ENCODE measurements around the gene PPP1R27.

PPP1R27 gene

DNA sequence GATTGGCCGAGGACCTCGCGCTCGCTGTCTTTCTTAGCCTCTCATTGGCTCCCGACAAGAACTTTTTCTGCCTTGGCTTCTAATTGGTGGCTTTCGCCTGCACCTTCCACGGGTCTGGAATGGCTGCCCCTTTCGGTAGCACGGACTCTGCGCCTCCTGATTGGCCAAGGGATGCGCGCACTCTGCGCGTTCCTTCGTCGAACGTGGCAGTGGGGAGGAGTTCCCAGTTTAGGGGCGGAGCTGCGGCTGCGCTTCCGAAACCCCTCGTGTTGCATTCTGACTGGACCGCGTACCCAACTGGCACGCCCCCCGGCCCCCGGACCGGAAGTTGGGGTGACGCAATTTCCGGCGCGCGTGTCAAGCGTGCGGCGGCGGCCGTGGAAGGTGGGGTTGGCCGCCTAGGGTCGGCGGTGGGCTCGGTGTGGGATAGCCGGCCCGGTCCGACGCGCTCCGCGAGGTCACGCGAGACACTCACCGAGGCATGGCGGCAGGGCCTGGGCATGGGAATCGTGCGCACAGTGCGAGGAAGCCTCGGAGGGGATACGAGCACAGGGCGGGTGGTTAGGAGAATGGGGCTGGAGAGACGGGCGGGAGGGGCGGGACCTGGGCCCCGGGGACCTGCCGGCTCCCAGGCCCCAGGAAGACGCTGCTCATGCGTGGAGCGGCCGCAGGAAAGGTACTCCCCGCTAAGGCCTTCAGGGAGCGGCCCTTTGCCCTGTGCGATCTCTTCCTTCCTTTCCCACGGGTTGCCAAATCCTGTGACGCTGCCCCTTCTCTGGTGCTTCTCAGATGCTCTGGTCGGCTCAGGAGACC is 26.1 kb upstream of the PPP1R27 start:
- peak; percentile 99 for DNase-seq (ENCODE audit: low read depth in 2 of 2)

DNA sequence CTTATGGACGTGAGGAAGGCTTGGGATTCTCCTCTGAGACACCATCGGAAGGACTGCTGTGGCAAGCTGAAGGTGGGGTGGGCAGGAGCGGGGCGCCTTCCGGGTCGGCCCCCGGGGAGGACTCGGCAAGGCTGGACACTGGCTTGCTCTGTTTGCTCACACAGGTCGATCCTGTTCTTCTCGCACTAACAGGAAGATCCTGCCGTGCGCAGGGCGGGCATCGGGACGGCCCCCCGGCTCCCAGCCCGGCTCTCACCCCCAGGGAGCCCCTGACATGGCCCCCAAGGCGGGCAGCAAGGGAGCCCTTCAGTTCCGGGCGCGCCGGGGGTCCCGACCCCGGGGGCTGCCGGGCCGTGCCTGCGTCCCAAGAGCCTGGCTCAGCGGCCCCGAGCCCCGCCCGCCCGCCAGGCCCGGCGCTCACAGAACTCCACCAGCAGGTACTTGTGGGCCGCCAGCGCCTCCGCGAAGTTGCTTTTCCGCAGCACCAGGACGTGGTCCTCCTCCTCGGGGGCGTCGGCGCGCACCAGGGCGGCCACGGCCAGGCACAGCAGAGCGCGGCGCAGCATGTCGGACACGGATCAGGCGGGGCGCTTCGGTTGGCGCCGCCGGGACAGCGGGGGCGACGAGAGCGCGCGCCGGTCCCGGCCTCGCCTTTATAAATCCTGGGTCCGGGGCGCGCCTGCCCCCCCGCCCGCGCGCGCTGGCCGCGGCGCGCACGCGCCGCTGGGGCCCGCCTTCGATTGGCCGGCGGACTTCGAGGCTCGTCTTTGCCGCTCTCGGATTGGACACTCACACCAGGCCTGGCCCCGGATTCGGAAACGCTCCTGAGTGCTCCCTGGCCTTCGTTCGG is 25.3 kb upstream of the PPP1R27 start, which contains the start of gene P4HB:
TSS of gene P4HB (minus strand) at position 630 of the 850 bp plus-strand sequence. CDS start at position 566, 64 bp downstream.
- peak in 1 of 2 donors; percentile 98 for DNase-seq (ENCODE audit: low read depth in 2 of 2)

- no peak for DNase-seq (ENCODE audit: low read depth in 2 of 2)
Measured at GRCh38 chr17:81858967-81859905, 24.4 kb upstream of the PPP1R27 start.

GRCh38 chr17:81858170-81858966 is 23.5 kb upstream of the PPP1R27 start:
- no peak for DNase-seq (ENCODE audit: low read depth in 2 of 2)

DNA sequence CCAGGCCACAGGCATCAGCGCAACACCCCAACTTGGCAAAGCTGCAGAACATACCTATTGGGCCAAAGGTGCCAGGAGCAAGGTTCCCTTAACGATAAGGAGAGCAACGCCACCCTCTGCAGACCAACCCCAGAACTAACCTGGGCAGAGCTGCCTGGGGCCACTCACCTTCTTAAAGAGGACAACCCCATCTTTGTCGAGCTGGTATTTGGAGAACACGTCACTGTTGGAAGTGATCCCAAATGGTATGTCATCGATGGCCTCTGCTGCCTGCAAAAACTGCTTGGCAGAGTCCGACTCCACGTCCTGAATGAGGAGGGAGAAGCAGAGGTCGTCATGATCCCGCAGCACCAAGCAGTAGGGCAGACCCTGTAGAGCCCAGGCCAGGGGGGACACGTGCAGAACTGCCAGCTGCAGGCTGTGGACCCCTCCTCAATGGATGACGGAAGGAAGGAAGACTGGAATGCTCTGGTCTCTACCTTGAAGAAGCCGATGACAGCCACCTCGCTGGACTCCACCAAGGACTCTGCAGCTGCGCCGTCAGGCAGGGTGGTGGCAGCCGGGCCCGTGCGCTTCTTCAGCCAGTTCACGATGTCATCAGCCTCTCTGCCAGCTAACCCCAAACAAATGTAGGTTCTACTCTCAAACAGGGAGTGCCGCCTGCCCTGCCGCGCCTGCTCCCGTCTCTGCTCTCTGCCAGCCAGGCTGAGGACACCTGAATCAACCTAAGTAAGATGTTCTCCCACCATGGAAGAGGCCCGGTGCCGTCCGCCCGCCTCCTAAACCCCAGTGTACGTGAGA is 20.3 kb upstream of the PPP1R27 start:
- no peak for DNase-seq (ENCODE audit: low read depth in 2 of 2)

DNA sequence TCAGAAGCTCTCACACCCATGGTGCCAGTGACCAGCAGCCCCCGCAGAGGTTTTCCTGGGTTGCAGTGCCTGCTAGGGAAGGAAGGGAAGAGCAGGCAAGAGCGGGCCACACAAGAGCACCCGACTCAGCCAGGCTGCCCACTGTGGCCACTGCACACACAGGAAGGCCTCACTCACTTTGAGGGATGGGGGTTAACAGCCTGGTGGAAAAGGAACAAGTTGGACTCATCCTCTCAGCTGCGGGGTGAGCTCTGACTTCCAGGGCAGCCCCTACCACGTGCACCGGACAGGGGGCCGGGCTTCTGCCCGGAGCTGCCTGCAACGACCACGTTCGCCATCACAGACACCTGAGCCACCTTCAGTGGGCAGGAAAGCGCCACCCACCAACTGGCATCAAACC is 17.4 kb upstream of the PPP1R27 start:
- DNase-seq (ENCODE audit: low read depth in 2 of 2) = no peak

GRCh38 chr17:81851423-81851822 is 16.6 kb upstream of the PPP1R27 start:
- no peak for DNase-seq (ENCODE audit: low read depth in 2 of 2)

DNA sequence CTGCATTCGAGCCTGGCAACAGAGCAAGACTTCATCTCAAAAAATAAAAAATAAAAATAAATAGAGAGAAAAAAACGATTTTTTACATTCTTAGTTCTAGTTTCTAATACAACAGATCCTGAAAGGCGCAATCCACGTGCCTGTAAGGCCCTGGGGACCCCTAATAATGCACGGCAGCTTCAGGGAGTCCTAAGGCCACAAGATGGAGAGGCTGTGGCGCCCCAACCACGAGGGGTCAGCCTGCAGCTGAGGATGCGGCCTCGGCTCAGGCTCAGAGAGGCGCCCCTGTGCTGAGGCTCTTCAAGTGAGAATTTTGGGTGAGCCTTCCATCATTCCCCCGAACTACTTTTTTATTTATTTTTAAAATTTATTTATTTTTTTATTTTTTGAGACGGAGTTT is 14.6 kb upstream of the PPP1R27 start:
- no peak for DNase-seq (ENCODE audit: low read depth in 2 of 2)

GRCh38 chr17:81846743-81847689 is 12.2 kb upstream of the PPP1R27 start:
- DNase-seq (ENCODE audit: low read depth in 2 of 2) = no peak

DNA sequence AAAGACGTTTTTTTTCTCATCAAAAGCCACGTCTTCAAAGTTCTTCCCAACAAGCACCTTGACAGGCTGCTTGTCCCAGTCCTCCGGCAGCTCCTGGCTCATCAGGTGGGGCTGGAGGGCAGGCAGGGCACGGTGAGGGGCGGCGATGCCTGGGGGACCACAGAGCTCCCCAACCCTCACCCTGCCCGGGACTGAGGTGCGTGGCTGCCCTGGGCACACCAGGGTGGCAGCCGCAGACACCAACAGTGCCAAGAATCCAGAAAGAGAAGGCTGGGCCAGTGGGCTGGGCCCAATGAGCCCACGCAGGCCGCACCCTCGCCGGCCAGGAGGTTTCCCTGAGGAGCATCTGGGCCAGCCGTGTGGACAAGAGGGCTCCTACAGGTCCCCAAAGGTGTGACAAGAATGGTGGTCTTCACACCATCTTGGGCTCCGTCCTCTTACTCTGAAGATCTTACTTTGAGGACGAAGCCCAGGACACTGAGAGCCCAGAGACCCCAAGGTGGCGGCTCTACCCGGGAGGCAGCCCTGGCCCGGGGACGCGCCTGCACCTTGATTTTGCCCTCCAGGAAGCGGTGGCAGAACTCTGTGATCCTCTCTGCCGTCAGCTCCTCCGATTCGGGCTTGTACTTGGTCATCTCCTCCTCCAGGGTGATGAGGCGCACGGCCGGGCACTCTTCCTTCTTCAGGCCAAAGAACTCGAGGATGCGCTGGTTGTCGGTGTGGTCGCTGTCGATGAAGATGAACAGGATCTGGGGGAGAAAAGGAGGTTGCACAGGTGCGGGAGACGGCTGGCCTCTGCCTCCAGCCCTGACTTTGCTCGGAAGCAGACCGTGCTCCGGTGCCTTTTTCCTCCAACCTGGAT is 11.3 kb upstream of the PPP1R27 start:
- DNase-seq (ENCODE audit: low read depth in 2 of 2) = no peak

DNA sequence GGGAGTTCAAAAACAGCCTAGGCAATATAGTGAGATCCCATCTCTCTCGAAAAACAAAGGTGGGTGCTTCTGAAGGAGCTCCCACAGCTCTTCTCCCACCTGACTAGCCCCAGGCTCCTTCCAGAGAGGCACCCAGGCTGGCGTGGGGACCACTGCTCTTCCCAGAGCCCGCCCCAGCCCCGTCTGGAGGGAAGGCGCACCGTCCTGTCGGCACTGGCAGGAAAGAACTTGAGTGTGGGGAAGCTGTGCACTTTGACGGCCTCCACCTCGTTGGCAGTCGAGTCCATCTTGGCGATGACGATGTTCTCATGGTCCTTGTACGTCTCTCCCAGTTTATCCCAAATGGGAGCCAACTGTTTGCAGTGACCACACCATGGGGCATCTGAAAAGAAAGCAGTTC is 10.5 kb upstream of the PPP1R27 start:
- no peak for DNase-seq (ENCODE audit: low read depth in 2 of 2)

DNA sequence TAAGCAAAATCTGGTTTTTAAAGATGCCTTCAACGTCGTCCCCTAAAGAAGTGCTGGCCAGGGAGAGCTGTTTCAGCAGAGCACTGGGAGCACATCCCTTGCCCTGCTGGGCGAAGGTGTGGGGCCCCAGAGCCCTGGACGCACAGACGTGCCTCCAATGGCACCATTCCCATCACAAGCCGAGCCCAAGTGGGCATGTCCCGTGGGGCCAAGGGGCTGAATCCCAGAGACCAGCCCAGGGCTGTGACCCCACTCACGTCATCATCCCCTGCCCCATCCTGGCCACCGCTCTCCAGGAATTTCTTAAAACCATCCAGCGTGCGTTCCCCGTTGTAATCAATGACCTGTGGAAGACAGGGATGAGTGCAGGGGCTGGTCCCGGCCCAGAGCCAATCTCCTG is 10.0 kb upstream of the PPP1R27 start:
- DNase-seq (ENCODE audit: low read depth in 2 of 2) = no peak

- no peak for DNase-seq (ENCODE audit: low read depth in 2 of 2)
Measured at GRCh38 chr17:81844327-81844851, 9.5 kb upstream of the PPP1R27 start.

DNA sequence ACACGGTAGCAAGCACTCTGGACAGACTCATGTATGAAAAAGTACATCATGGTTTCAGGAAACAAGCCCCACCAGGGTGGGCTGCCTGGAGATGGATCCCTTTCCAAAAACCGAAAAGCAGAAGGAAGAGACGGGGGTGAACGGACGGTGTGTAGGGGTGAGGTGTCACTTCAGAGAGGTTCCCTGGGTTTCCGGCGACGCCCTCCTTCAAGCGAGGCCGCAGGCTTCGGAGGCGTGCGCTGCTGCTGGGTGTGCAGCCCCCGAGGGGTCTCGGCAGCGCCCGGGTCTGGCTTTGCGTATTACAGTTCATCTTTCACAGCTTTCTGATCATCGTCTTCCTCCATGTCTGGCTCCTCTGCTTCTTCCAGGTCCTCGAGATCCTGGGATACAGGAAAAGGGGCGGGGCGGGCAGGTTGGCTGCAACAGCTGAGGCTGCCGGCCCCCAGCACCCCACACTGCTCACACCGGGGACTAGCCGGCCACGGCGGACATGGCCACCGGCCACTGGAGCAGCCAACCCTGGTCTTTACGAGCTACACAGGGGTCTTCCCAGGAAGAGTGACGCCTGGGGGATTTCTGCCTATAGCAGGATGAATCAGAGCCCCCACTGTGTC is 9.0 kb upstream of the PPP1R27 start:
- DNase-seq (ENCODE audit: low read depth in 2 of 2) = no peak

- DNase-seq (ENCODE audit: low read depth in 2 of 2) = no peak
Measured at GRCh38 chr17:81842725-81843504, 8.1 kb upstream of the PPP1R27 start.

- DNase-seq (ENCODE audit: low read depth in 2 of 2) = no peak
Measured at GRCh38 chr17:81842378-81842724, 7.5 kb upstream of the PPP1R27 start.

- DNase-seq (ENCODE audit: low read depth in 2 of 2) = no peak
Measured at GRCh38 chr17:81841866-81842265, 7.0 kb upstream of the PPP1R27 start.

All from stimulated activated CD8-positive, alpha-beta memory T cell treated with anti-CD3 and anti-CD28 coated beads, Interleukin-7, amount 100 ng/mL, for 4 hours (primary cell).